Fibroblast of lung (primary cell): ENCODE results near the gene FAM131B.

Experiments used
- EZH2 ChIP-seq: IDR thresholded peaks from 2 replicates; pipeline ENCODE4 v1.5.1; 2012; ENCODE audit warnings: low read length, control low read depth, mild to moderate bottlenecking; ENCODE audit errors: missing control alignments
- TF ChIP-seq, protein P1 (sequence below), 2 donors: IDR thresholded peaks in 1 of 2; conservative IDR thresholded peaks in 1 of 2; 1 replicate in 1 of 2; 2 replicates in 1 of 2; pipeline ENCODE4 v1.5.1; 2011 to 2012; ENCODE audit warnings: low read length in 2 of 2, control low read depth in 1 of 2, inconsistent platforms in 1 of 2, low read depth in 1 of 2, mild to moderate bottlenecking in 1 of 2

- TF ChIP-seq, protein P1, sequence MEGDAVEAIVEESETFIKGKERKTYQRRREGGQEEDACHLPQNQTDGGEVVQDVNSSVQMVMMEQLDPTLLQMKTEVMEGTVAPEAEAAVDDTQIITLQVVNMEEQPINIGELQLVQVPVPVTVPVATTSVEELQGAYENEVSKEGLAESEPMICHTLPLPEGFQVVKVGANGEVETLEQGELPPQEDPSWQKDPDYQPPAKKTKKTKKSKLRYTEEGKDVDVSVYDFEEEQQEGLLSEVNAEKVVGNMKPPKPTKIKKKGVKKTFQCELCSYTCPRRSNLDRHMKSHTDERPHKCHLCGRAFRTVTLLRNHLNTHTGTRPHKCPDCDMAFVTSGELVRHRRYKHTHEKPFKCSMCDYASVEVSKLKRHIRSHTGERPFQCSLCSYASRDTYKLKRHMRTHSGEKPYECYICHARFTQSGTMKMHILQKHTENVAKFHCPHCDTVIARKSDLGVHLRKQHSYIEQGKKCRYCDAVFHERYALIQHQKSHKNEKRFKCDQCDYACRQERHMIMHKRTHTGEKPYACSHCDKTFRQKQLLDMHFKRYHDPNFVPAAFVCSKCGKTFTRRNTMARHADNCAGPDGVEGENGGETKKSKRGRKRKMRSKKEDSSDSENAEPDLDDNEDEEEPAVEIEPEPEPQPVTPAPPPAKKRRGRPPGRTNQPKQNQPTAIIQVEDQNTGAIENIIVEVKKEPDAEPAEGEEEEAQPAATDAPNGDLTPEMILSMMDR (conservative IDR thresholded peaks at IDR 0.05 in 1 of 2, IDR thresholded peaks at IDR 0.05 in 1 of 2; ENCODE audit: low read depth in 1 of 2, low read length in 2 of 2) = no peak
- no peak for TF ChIP-seq EZH2
Observed at GRCh38 chr7:143376396-143376795, 13.9 kb upstream of the FAM131B start.
